Fibroblast of villous mesenchyme (primary cell): ENCODE results near the gene SNX3. TPM values are rescaled to one million over a fixed set of nuclear protein-coding genes. Genes with fewer than 3 reads are reported as not detected.
"Not testable (repeated sequence)": the region's sequence is repeated elsewhere in the genome, so short reads cannot be mapped to it uniquely, and the experiment has no call there.

ENCODE experiments used
- DNase-seq: peaks from one replicate; pipeline ENCODE4 v3.0.0-alpha.2; 2010; ENCODE audit warnings: low read depth
- H3K4me3 ChIP-seq: 2 replicates; pipeline ENCODE4 v1.5.1; 2011; ENCODE audit warnings: low read depth, mild to moderate bottlenecking, low read length
- CTCF ChIP-seq: IDR thresholded peaks from 2 replicates; pipeline ENCODE4 v1.5.1; 2012; ENCODE audit warnings: low read depth, mild to moderate bottlenecking, low read length; ENCODE audit not compliant: insufficient read depth
- total RNA-seq: library from RNA; depleted of rRNA; stranded (reverse); fragments of >200 nt; gene quantifications from 2 replicates; pipeline ENCODE4 v1.2.3, GENCODE V29; 2012

SNX3 gene
- total RNA-seq, 1 donor = 187 TPM

GRCh38 chr6:108285381-108285780, 24.5 kb upstream of the SNX3 start:
- DNase-seq = no peak
- no peak for TF ChIP-seq CTCF
- no peak overlapping the region for H3K4me3 ChIP-seq

GRCh38 chr6:108277831-108278230, 17.0 kb upstream of the SNX3 start:
- H3K4me3 ChIP-seq = no peak overlapping the region
- DNase-seq = no peak
- no peak for TF ChIP-seq CTCF

- TF ChIP-seq CTCF = no peak
- H3K4me3 ChIP-seq = no peak overlapping the region
- no peak for DNase-seq
Observed at GRCh38 chr6:108277295-108277694, 16.5 kb upstream of the SNX3 start.

GRCh38 chr6:108275976-108276375, 15.1 kb upstream of the SNX3 start:
- no peak overlapping the region for H3K4me3 ChIP-seq
- no peak for DNase-seq
- no peak for TF ChIP-seq CTCF

- H3K4me3 ChIP-seq = no peak overlapping the region
- no peak for TF ChIP-seq CTCF
- DNase-seq = no peak
Observed at GRCh38 chr6:108274546-108274945, 13.7 kb upstream of the SNX3 start.

GRCh38 chr6:108269955-108270354, 9.1 kb upstream of the SNX3 start:
- DNase-seq, H3K4me3 ChIP-seq: not testable (repeated sequence)

GRCh38 chr6:108268845-108269244, 8.0 kb upstream of the SNX3 start:
- H3K4me3 ChIP-seq = no peak overlapping the region
- TF ChIP-seq CTCF = no peak
- DNase-seq = no peak
